ENCODE measurements around the gene S100A4.
"Not testable (repeated sequence)": the region's sequence is repeated elsewhere in the genome, so short reads cannot be mapped to it uniquely, and the experiment has no call there.

S100A4 gene

DNA sequence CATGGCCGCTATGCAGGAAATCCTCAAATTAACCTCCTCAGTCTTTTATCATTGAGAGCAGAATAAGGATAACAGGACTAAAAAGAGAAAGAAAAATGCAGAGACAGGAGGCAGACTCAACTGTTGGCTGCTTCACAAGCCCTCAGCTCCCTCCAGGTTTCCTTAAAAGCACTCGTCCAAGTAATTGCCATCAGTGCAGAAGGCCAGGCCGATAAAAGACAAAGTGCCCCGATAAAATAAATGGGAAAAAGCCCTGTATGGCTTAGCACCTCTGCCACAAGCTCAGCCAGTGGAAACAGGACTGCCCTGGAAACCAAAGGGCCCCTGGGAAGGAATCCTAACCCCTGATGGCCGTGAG, 17.9 kb downstream of the S100A4 start:
- Histone ChIP-seq H3K9ac (ENCODE audit: low read depth, low read length) (no peak overlapping the region), H3K4me3 (ENCODE audit: low read length) (no peak overlapping the region), H3K36me3 (ENCODE audit: insufficient read depth, low read length) (no peaks in the 10 kb centered on the region), H3K4me1 (ENCODE audit: insufficient read depth, low read length) (peaks cover 30% of the 10 kb centered on the region), H3K27ac (ENCODE audit: low read depth, low read length) (no peak overlapping the region), H3K9me3 (ENCODE audit: insufficient read depth, low read depth, low read length) (no peaks in the 10 kb centered on the region), H3K27me3 (ENCODE audit: insufficient read depth, low read length) (no peaks in the 10 kb centered on the region)
- WGBS, result 85% methylated on average over 5 of the region's 5 CpGs

DNA sequence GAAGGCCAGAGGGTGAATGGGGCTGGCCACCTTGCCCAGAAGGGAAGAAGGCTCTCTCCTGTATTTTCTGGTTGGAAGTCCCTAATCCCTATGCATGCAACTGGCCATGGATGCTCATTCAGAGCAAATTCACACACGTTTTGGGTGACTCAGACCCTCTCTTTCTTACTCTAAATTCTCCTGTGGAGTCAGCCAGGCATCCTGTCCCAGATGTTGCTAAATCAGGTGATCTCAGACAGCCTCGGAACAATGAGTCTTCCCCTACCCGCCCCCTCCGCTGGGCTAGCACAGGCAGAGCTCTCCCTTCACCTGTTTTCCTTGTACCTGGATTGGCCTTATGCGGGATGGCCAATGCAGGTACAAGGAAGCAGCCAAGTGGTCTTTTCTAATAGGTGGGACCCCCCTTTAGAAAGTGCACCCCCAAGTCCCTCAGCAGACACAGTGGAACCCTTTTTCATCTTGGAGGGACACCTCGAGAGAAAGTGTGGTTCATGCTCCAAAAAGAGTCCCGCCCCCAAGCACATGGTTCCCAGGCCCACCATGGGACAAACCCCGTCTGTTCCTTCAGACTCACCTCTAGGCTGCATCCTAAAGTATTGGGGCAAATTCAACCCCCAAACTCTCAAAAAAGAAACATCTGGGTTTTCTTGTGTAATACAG, 18.5 kb downstream of the S100A4 start:
- Histone ChIP-seq H3K27me3 (ENCODE audit: insufficient read depth, low read length) (no peaks in the 10 kb centered on the region), H3K4me1 (ENCODE audit: insufficient read depth, low read length) (peaks cover 25% of the 10 kb centered on the region), H3K4me3 (ENCODE audit: low read length) (no peak overlapping the region), H3K27ac (ENCODE audit: low read depth, low read length) (no peak overlapping the region), H3K9me3 (ENCODE audit: insufficient read depth, low read depth, low read length) (no peaks in the 10 kb centered on the region), H3K9ac (ENCODE audit: low read depth, low read length) (no peak overlapping the region), H3K36me3 (ENCODE audit: insufficient read depth, low read length) (no peaks in the 10 kb centered on the region)
- WGBS, result 70% methylated on average over 8 of the region's 8 CpGs

DNA sequence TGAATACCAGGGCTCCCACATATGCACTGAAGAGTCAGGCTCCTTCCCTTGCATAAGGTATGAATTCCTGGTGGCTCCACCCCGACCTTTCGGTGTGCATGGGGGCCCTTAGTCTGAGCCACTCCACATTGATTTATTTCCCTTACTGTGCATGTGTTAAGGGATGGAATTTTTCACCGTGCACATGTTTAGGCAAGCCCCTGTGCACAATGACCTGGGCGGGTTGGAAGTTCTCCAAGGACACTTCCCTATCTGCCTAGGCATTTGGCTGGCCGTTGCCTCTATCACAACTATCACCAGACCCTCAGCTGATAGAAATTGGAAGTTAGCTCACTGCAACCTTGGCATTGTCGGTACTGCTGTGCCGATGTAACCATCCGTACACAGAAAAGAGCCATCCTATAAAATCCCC, 19.5 kb downstream of the S100A4 start:
- H3K36me3 ChIP-seq (ENCODE audit: insufficient read depth, low read length), result no peaks in the 10 kb centered on the region
- WGBS, result 85% methylated on average over 8 of the region's 8 CpGs
- no peak overlapping the region for H3K27ac ChIP-seq (ENCODE audit: low read depth, low read length)
- H3K4me1 ChIP-seq (ENCODE audit: insufficient read depth, low read length), result peaks cover 22% of the 10 kb centered on the region
- H3K9ac ChIP-seq (ENCODE audit: low read depth, low read length), result no peak overlapping the region
- no peaks in the 10 kb centered on the region for H3K9me3 ChIP-seq (ENCODE audit: insufficient read depth, low read depth, low read length)
- H3K27me3 ChIP-seq (ENCODE audit: insufficient read depth, low read length), result no peaks in the 10 kb centered on the region
- no peak overlapping the region for H3K4me3 ChIP-seq (ENCODE audit: low read length)

DNA sequence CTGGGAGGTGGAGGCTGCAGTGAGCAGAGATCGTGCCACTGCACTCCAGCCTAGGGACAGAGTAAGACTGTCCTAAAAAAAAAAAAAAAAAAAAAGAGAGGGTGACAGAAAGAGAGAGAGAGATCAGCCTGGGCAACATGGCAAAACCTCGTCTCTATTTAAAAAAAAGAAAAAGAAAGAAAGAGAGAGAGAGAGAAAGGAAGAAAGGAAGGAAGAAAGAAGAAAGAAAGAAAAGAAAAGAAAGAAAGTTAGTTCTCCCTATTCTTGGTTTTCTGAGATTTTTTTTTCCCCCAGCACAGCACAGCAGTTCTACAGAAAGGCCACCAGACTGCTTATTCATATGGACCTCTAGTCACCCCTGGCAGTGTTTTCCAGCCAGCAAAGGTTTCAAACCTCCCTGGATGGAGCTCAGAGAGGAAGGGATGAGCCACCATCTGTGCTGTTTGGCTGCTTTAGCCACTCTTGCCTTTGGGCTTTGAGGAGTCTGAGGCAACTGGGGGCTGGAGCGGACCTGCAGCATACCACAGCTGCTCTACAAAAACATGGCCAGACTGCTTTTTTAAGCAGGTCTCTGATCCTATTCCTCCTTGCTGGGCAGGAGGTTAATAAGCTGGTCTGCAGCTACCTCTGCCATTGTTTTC, 20.4 kb downstream of the S100A4 start:
- Histone ChIP-seq H3K4me3 (ENCODE audit: low read length) (no peak overlapping the region), H3K27ac (ENCODE audit: low read depth, low read length) (no peak overlapping the region), H3K4me1 (ENCODE audit: insufficient read depth, low read length) (peaks cover 22% of the 10 kb centered on the region), H3K9ac (ENCODE audit: low read depth, low read length) (no peak overlapping the region), H3K27me3 (ENCODE audit: insufficient read depth, low read length) (no peaks in the 10 kb centered on the region), H3K36me3 (ENCODE audit: insufficient read depth, low read length) (no peaks in the 10 kb centered on the region), H3K9me3 (ENCODE audit: insufficient read depth, low read depth, low read length) (no peaks in the 10 kb centered on the region)
- 61% methylated on average over 3 of the region's 3 CpGs for WGBS

DNA sequence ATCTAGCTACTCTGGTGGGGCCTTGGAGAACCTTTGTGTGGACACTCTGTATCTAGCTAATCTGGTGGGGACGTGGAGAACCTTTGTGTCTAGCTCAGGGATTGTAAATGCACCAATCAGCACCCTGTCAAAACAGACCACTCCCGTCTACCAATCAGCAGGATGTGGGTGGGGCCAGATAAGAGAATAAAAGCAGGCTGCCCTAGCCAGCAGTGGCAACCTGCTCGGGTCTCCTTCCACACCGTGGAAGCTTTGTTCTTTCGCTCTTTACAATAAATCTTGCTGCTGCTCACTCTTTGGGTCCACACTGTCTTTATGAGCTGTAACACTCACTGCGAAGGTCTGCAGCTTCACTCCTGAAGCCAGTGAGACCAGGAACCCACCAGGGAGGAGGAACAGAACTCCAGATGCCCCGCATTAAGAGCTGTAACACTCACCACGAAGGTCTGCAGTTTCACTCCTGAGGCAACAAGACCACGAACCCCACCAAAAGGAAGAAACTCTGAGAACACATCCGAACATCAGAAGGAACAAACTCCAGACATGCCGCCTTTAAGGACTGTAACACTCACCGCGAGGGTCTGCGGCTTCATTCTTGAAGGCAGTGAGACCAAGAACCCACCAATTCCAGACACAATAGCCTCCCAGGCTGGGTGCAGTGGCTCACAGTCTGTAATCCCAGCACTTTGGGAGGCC, 23.1 kb downstream of the S100A4 start:
- H3K27ac ChIP-seq (ENCODE audit: low read depth, low read length); H3K36me3 ChIP-seq (ENCODE audit: insufficient read depth, low read length); H3K9me3 ChIP-seq (ENCODE audit: insufficient read depth, low read depth, low read length); H3K4me3 ChIP-seq (ENCODE audit: low read length); H3K9ac ChIP-seq (ENCODE audit: low read depth, low read length): not testable (repeated sequence)
- 87% methylated on average over 13 of the region's 14 CpGs for WGBS
- Histone ChIP-seq H3K4me1 (ENCODE audit: insufficient read depth, low read length) (peaks cover 18% of the 10 kb centered on the region), H3K27me3 (ENCODE audit: insufficient read depth, low read length) (peaks cover 17% of the 10 kb centered on the region; the same call in 1 of the 2 replicates)

DNA sequence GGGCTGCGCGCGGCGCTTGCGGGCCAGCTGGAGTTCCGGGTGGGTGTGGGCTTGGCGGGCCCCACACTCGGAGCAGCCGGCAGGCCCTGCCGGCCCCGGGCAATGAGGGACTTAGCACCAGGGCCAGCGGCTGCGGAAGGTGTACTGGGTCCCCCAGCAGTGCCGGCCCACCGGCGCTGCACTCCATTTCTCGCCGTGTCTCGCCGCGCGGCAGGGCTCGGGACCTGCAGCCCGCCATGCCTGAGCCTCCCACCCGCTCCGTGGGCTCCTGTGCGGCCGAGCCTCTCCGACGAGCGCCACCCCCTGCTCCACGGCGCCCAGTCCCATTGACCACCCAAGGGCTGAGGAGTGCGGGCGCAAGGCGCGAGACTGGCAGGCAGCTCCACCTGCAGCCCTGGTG, 23.8 kb downstream of the S100A4 start:
- H3K27ac ChIP-seq (ENCODE audit: low read depth, low read length); H3K36me3 ChIP-seq (ENCODE audit: insufficient read depth, low read length); H3K9ac ChIP-seq (ENCODE audit: low read depth, low read length); H3K4me3 ChIP-seq (ENCODE audit: low read length); H3K9me3 ChIP-seq (ENCODE audit: insufficient read depth, low read depth, low read length): not testable (repeated sequence)
- H3K4me1 ChIP-seq (ENCODE audit: insufficient read depth, low read length), result peaks cover 11% of the 10 kb centered on the region; the same call in 1 of the 2 replicates
- 97% methylated on average over 37 of the region's 37 CpGs for WGBS
- H3K27me3 ChIP-seq (ENCODE audit: insufficient read depth, low read length), result peaks cover 23% of the 10 kb centered on the region; the same call in 1 of the 2 replicates

DNA sequence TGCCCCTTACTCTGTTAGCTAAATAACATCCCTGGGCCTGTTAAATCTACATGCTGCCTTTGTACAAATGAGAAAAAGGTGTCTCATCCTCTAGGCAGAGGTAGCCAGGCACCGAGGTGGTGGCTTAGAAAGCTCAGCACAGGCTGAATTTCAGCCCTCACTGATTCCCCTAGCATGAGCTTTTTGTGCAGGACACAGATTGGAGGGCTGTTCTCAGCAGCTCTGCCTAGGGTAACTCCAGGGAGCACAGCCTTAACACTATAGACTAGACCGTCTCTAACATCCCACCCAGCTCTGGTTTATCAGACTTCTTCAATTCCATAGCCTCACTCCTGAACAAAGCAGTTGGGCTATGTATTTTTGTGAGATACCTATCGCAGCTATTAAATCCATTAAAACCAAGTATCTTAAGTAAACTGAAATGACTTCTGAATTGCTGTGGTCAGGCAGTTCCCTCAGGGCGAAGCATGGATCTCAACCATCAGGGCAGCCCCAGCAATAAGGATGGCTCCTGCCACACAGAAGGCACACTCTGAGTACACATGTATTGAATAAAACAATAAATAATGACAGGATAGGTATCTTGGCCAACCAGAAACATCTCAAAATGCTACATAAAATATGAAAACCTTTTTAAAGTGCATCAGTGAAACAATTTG, 24.7 kb downstream of the S100A4 start:
- 87% methylated on average over 4 of the region's 4 CpGs for WGBS
- Histone ChIP-seq H3K4me1 (ENCODE audit: insufficient read depth, low read length) (peaks cover 7% of the 10 kb centered on the region; the same call in 1 of the 2 replicates), H3K4me3 (ENCODE audit: low read length) (no peak overlapping the region), H3K9ac (ENCODE audit: low read depth, low read length) (no peak overlapping the region), H3K27me3 (ENCODE audit: insufficient read depth, low read length) (peaks cover 31% of the 10 kb centered on the region), H3K9me3 (ENCODE audit: insufficient read depth, low read depth, low read length) (no peaks in the 10 kb centered on the region), H3K27ac (ENCODE audit: low read depth, low read length) (no peak overlapping the region), H3K36me3 (ENCODE audit: insufficient read depth, low read length) (no peaks in the 10 kb centered on the region)

DNA sequence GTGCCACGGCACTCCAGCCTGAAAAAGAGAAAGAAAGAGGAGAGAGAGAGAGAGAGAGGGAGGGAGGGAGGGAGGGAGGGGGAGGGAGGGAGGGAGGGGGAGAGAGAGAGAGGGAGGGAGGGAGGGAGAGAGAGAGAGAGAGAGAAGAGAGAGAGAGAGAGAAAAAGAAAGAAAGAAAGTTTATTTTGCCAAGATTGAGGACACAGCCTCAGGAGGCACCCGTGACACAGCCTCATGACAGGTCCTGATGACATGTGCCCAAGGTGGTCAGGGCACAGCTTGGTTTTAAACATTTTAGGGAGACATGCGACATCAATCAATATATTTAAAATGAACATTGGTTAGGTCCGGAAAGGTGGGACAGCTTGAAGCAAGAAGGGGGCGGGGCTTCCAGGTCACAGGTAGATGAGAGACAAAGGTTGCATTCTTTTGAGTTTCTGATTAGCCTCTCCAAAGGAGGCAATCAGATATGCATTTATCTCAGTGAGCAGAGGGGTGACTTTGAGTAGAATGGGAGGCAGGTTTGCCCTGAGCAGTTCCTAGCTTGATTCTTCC, 25.4 kb downstream of the S100A4 start:
- not testable (repeated sequence) for H3K4me1 ChIP-seq (ENCODE audit: insufficient read depth, low read length)
- WGBS, result 72% methylated on average over 5 of the region's 5 CpGs

DNA sequence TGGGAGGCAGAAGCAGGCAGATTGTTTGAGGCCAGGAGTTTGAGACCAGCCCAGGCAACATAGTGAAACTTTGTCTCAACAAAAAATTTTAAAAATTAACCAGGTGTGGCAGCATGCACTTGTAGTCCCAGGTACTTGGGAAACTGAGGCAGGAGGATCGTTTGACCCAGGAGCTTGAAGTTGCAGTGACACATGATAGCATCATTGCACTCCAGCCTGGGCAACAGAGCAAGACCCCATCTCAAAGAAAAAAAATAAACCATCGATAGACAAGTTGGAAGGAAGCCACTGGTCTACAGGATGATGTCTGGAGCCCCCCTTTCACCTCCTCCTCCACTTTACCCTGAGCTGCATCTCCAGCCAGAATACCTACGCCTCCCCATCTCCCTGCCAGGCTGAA, 26.4 kb downstream of the S100A4 start:
- H3K36me3 ChIP-seq (ENCODE audit: insufficient read depth, low read length), result no peaks in the 10 kb centered on the region
- WGBS, result 94% methylated on average over 3 of the region's 3 CpGs
- H3K4me3 ChIP-seq (ENCODE audit: low read length), result no peak overlapping the region
- H3K27ac ChIP-seq (ENCODE audit: low read depth, low read length), result no peak overlapping the region
- peaks cover 41% of the 10 kb centered on the region for H3K27me3 ChIP-seq (ENCODE audit: insufficient read depth, low read length)
- no peak overlapping the region for H3K9ac ChIP-seq (ENCODE audit: low read depth, low read length)
- no peaks in the 10 kb centered on the region; the same call in 1 of the 2 replicates for H3K4me1 ChIP-seq (ENCODE audit: insufficient read depth, low read length)
- no peaks in the 10 kb centered on the region for H3K9me3 ChIP-seq (ENCODE audit: insufficient read depth, low read depth, low read length)

More for the DNA sequence above, 25.4 kb downstream of the S100A4 start:
- H3K9me3 ChIP-seq (ENCODE audit: insufficient read depth, low read depth, low read length); H3K27ac ChIP-seq (ENCODE audit: low read depth, low read length); H3K9ac ChIP-seq (ENCODE audit: low read depth, low read length); H3K36me3 ChIP-seq (ENCODE audit: insufficient read depth, low read length); H3K4me3 ChIP-seq (ENCODE audit: low read length): not testable (repeated sequence)
- peaks cover 38% of the 10 kb centered on the region for H3K27me3 ChIP-seq (ENCODE audit: insufficient read depth, low read length)

DNA sequence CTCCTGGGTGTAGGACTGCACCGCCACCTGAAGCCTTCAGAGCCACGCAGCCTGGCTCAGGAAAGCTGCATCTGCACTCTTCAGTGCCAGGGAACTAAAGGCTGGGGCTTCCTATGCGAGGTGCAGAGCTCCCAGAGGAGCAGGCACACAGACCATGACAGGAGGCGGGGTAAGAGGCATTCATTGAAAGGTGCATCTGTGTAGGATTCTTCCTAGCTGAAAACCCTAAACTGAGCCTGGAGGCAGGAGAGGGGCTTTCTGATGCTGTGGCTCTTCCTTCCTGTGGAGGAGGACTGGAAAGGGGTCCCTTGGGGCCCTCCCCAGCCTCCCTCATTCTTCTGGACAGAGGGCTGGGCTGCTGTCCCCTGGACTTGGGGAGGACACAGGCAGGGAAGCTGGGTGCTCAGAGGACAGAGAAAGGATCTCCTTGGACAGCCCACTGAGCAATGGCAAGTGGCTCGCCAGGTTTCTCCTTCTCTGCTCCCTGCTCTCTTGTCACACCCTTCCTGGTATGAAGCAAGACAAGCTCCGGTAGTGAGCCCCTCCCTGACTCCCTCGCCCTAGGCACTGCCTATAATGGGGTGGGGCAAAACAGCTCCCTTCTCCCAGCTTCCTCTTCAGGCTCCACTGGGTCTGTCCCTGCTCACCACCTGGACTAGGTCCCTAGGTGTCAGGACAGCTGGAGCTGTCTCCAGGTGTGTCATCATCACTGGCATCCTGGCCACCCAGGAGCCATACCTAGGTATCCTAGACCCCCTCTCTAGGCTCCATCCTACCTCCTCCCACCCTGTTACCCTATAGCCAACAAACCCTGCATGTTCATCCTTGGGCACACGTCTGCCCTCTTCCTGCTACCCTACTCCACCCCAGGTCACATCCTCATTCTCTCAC, 29.9 kb downstream of the S100A4 start:
- Histone ChIP-seq H3K9ac (ENCODE audit: low read depth, low read length) (no peak overlapping the region), H3K27ac (ENCODE audit: low read depth, low read length) (no peak overlapping the region), H3K27me3 (ENCODE audit: insufficient read depth, low read length) (peaks cover 44% of the 10 kb centered on the region), H3K9me3 (ENCODE audit: insufficient read depth, low read depth, low read length) (no peaks in the 10 kb centered on the region), H3K4me1 (ENCODE audit: insufficient read depth, low read length) (no peaks in the 10 kb centered on the region; the same call in 1 of the 2 replicates), H3K4me3 (ENCODE audit: low read length) (no peak overlapping the region), H3K36me3 (ENCODE audit: insufficient read depth, low read length) (no peaks in the 10 kb centered on the region)
- WGBS, result 62% methylated on average over 8 of the region's 8 CpGs
